RPMI7951 (cell line): ENCODE measurements around the gene ADAMTS17. TPM values are rescaled to one million over a fixed set of nuclear protein-coding genes. Genes with fewer than 3 reads are reported as not detected.
"Not testable (repeated sequence)": the region's sequence is repeated elsewhere in the genome, so short reads cannot be mapped to it uniquely, and the experiment has no call there.

Source experiments
- DNase-seq: peaks from one replicate; pipeline ENCODE4 v3.0.0-alpha.2; 2012; ENCODE audit warnings: low read depth
- total RNA-seq: library from RNA; depleted of rRNA; stranded (reverse); fragments of >200 nt; shearing (Covaris generic); gene quantifications from 2 replicates; pipeline ENCODE4 v1.2.3, GENCODE V29; 2014; rRNA removed

ADAMTS17 gene
- total RNA-seq, 1 experiment from 2014 or later: 1.6 TPM

- DNase-seq: peak; percentile 23
Observed at GRCh38 chr15:99954361-99955180, 387.2 kb downstream of the ADAMTS17 start.

DNA sequence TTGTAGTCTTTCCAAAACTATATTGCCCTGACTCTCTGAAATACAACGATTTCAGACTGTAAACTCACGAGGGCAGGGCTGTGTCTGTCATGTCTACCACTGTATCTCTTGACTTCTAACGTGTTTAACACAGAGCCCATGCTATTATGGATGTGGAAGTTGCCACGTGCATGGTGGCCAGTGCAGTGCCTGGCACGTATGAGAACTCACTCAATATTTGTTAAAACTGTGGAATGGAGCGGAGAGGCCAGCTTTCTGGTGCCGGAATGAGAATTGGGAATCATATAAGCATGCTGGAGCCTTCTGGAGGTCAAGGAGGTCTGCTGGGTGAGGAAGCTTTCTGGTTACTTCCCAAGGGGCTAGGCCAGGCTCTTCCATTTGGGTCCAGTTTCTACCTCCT lies 387.9 kb downstream of the ADAMTS17 start:
- no peak for DNase-seq

DNA sequence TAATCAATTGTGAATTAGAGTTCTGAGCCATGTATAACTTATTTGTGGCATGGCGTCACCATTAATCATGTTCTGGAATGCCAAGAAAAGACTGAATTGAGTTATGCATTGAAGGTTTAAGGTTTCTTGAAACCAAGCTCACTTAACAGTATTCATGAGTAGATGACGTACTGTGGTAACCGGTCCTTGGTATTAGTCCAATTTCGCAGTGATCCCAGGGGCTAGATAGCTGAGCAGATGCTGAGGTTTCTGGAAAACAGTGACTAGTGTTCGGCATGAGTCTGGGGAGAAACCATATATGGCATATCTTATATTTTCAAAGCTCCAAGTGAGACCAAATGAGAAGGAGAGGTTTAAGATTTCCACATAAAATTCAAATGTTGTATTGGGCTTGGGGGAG lies 390.3 kb downstream of the ADAMTS17 start:
- peak; percentile 51 for DNase-seq

GRCh38 chr15:99944131-99944530 lies 397.6 kb downstream of the ADAMTS17 start:
- DNase-seq: no peak

DNA sequence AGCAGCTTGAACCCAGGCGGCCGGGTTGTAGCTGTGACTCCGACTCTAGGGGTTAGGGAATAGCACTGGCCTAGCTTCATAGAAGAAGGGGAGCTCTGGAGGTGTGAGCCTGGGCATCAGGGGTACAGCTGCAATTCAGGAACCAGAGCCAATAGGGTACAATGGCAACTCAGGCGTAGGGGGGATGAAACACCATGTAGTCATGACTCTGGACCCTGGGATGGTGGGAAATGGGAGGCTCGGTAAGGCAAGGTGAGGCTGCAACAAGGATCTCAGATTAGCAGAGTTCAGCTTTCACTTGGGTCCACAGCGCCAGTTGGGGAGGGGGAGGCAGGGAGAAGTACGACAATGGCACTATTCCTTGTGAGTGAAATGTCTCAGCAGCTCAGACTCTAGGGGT lies 398.3 kb downstream of the ADAMTS17 start:
- DNase-seq: no peak

GRCh38 chr15:99932676-99933402 lies 408.9 kb downstream of the ADAMTS17 start:
- no peak for DNase-seq

GRCh38 chr15:99931703-99932603 lies 409.8 kb downstream of the ADAMTS17 start:
- no peak for DNase-seq

- DNase-seq: no peak
Observed at GRCh38 chr15:99930696-99931095, 411.1 kb downstream of the ADAMTS17 start.

- no peak for DNase-seq
Observed at GRCh38 chr15:99929266-99929665, 412.5 kb downstream of the ADAMTS17 start.

DNA sequence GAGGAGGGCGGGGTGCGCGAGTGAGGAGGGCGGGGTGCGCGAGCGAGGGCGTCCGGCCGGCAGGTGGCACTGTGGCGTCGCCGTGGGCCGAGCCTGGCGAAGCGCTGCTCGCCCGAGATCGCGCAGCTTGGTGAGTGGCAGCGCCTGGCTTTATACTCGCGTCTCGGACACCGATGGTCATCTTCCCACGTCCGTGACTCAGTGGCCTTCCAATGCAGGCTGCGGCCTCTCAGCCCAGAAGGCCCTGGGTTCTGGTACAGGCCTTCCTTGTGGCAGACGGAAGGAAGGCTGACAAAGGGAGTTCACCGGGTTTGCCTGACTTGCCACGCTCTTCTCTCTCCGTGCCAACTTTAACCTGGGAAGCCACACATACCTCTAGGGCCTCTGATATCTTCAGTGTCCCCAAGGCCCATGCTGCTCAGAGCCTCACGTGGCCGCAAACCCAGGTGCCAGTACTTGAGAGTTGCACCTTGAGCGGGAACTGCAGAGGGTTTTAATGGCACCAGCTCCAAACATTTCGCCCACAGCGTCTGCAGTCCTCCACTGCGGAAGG lies 413.3 kb downstream of the ADAMTS17 start:
- DNase-seq: peak; percentile 77

DNA sequence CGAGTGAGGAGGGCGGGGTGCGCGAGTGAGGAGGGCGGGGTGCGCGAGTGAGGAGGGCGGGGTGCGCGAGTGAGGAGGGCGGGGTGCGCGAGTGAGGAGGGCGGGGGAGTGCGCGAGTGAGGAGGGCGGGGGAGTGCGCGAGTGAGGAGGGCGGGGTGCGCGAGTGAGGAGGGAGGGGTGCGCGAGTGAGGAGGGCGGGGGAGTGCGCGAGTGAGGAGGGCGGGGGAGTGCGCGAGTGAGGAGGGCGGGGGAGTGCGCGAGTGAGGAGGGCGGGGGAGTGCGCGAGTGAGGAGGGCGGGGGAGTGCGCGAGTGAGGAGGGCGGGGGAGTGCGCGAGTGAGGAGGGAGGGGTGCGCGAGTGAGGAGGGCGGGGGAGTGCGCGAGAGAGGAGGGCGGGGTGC lies 415.2 kb downstream of the ADAMTS17 start:
- not testable (repeated sequence) for DNase-seq

DNA sequence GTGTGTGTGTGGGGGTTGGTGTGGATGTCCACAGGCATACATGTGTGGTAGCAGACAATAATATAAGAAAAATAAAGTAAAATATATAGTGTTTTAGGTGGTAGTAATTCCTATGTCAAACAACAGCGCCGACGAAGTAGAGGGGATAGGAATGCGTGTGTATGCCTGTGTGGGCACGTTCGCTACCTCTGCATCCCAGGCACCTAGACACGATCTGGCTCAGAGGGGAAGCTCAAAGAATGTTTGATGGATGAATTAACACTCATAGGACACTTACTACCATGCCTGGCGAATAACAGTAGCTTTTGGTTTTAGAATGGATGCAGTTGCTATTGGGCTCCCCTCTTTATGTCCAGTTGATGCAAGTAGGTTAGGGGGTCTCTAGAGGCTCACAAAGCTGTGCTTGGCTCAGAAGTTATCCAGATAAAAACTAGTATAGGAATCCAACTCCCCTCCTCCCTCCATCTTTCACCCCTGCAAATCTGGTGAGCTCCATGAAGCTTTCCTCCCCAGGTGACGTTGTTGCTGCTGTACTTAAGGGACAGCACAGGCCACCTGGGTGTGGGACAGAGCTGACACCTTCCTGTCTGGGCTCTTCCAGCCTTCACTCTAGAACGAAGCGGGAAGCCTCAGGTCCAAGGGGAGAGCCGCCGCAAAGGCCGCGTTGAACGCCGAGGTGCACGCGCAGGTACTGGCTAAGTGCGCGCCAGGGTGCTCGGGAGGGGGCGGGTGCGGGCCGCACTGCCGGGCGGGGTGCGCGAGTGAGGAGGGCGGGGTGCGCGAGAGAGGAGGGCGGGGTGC lies 415.9 kb downstream of the ADAMTS17 start:
- DNase-seq: peak; percentile 41

DNA sequence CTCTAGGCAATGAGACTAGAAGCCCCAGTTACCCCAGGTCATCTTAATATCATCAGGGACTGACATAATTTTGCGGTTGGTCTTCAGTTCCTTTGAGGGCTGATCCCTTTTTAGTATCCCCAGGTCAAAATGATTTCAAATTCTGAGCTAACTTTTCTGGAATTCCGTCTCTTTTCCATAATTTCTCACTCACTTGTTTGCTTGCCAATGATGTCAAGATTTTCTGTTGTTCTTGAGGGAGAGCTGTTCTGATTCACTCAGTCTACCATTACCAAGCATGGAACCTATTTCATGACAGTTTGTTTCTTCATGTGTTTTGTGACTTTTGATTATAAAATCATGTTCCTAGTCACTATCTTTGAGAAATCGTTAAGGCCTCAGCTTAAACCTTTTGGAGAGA lies 418.1 kb downstream of the ADAMTS17 start:
- DNase-seq: no peak

Other genes with a start within 250 kb of the ADAMTS17 start
- not detected in 2 replicates for gene CERS3, start 187.0 kb upstream of the ADAMTS17 start, total RNA-seq